Neural cell (in vitro differentiated cells): Measurements from ENCODE around the gene CBFA2T2. TPM values are rescaled to one million over a fixed set of nuclear protein-coding genes. Genes with fewer than 3 reads are reported as not detected.
"Not testable (repeated sequence)": the region's sequence is repeated elsewhere in the genome, so short reads cannot be mapped to it uniquely, and the experiment has no call there.

Experiments used
- H2AFZ ChIP-seq: fragments of 200-600, 300-800 bp; sonication (generic), shearing (Covaris generic); 2 replicates; pipeline ENCODE4 v1.6.0; 2014; ENCODE audit warnings: low read depth, mild to moderate bottlenecking, antibody characterized with exemption, low read length, moderate library complexity
- H3F3A ChIP-seq: fragments of 200-600 bp; shearing (Covaris generic); 2 replicates; pipeline ENCODE4 v1.6.1; 2016; ENCODE audit warnings: mild to moderate bottlenecking, moderate library complexity, mixed read lengths, antibody characterized with exemption, low read length; ENCODE audit not compliant: insufficient read depth, poor library complexity, severe bottlenecking
- H3K27ac ChIP-seq: fragments of 200-600, 300-800 bp; sonication (generic), shearing (Covaris generic); 2 replicates; pipeline ENCODE4 v1.5.1; 2014; ENCODE audit warnings: mild to moderate bottlenecking, low read length, moderate library complexity
- H3K27me3 ChIP-seq: fragments of 300-800, 200-600 bp; sonication (generic), shearing (Covaris generic); 2 replicates; pipeline ENCODE4 v1.6.0; 2014; ENCODE audit warnings: mild to moderate bottlenecking, low read depth, low read length, moderate library complexity; ENCODE audit not compliant: insufficient read depth
- H3K36me3 ChIP-seq: fragments of 300-800, 200-600 bp; sonication (generic), shearing (Covaris generic); 2 replicates; pipeline ENCODE4 v1.5.1; 2014; ENCODE audit warnings: mild to moderate bottlenecking, antibody characterized with exemption, low read length, moderate library complexity; ENCODE audit not compliant: insufficient read depth
- H3K4me2 ChIP-seq: fragments of 300-800, 200-600 bp; sonication (generic), shearing (Covaris generic); 2 replicates; pipeline ENCODE4 v1.6.0; 2014; ENCODE audit warnings: mild to moderate bottlenecking, low read length
- H3K4me3 ChIP-seq: fragments of 300-800, 200-600 bp; sonication (generic), shearing (Covaris generic); 2 replicates; pipeline ENCODE4 v1.5.1; 2014; ENCODE audit warnings: mild to moderate bottlenecking, low read length, moderate library complexity
- H3K79me2 ChIP-seq: fragments of 200-600 bp; shearing (Covaris generic); replicated peaks from 2 replicates; pipeline ENCODE4 v1.6.0; 2014; ENCODE audit warnings: mild to moderate bottlenecking, low read length, moderate library complexity; ENCODE audit not compliant: insufficient read depth
- H3K9ac ChIP-seq: fragments of 300-800, 200-600 bp; sonication (generic), shearing (Covaris generic); 2 replicates; pipeline ENCODE4 v1.6.1; 2016; ENCODE audit warnings: mild to moderate bottlenecking, low read length, mixed read lengths
- H3K9me2 ChIP-seq: fragments of 200-600 bp; shearing (Covaris generic); 2 replicates; pipeline ENCODE4 v1.6.1; 2016; ENCODE audit warnings: mild to moderate bottlenecking, low read length, mixed read lengths; ENCODE audit not compliant: insufficient read depth
- H3K9me3 ChIP-seq: fragments of 200-600, 300-800 bp; sonication (generic), shearing (Covaris generic); 2 replicates; pipeline ENCODE4 v1.6.1; 2016; ENCODE audit warnings: mild to moderate bottlenecking, mixed run types, low read length, moderate library complexity, mixed read lengths
- H4K20me1 ChIP-seq: fragments of 200-600 bp; shearing (Covaris generic); 2 replicates; pipeline ENCODE4 v1.6.1; 2016; ENCODE audit warnings: mild to moderate bottlenecking, mixed run types; ENCODE audit not compliant: insufficient read depth
- CTCF ChIP-seq: fragments of 450-650 bp; IDR thresholded peaks from 2 replicates; pipeline ENCODE4 v1.5.1; 2014; ENCODE audit warnings: antibody characterized with exemption, mild to moderate bottlenecking, moderate library complexity; ENCODE audit not compliant: poor library complexity, severe bottlenecking
- EP300 ChIP-seq: fragments of 450-650 bp; conservative IDR thresholded peaks from 2 replicates; pipeline ENCODE4 v1.6.1; 2014; ENCODE audit warnings: antibody characterized with exemption, mild to moderate bottlenecking, moderate library complexity; ENCODE audit not compliant: poor library complexity, severe bottlenecking
- EZH2 ChIP-seq: fragments of 200-600, 300-800 bp; shearing (Covaris generic), sonication (generic); IDR thresholded peaks from 2 replicates; pipeline ENCODE4 v1.6.1; 2014; ENCODE audit warnings: antibody characterized with exemption, low read length, borderline replicate concordance, mild to moderate bottlenecking; ENCODE audit not compliant: insufficient read depth, poor library complexity, severe bottlenecking
- MXI1 ChIP-seq: fragments of 450-650 bp; conservative IDR thresholded peaks from 2 replicates; pipeline ENCODE4 v1.6.1; 2014; ENCODE audit warnings: antibody characterized with exemption, mild to moderate bottlenecking; ENCODE audit not compliant: poor library complexity, severe bottlenecking
- POLR2AphosphoS5 ChIP-seq: IDR thresholded peaks from 2 replicates; pipeline ENCODE4 v1.6.1; 2012
- RAD21 ChIP-seq: fragments of 450-650 bp; conservative IDR thresholded peaks from 2 replicates; pipeline ENCODE4 v1.6.1; 2014; ENCODE audit warnings: antibody characterized with exemption, mild to moderate bottlenecking, moderate library complexity
- REST ChIP-seq: IDR thresholded peaks from 2 replicates; pipeline ENCODE4 v1.6.1; 2012; ENCODE audit warnings: borderline replicate concordance
- SMC3 ChIP-seq: fragments of 450-650 bp; conservative IDR thresholded peaks from 2 replicates; pipeline ENCODE4 v1.6.1; 2014; ENCODE audit warnings: antibody characterized with exemption, mild to moderate bottlenecking, moderate library complexity; ENCODE audit not compliant: poor library complexity
- TAF1 ChIP-seq: IDR thresholded peaks from 2 replicates; pipeline ENCODE4 v1.6.1; 2012; ENCODE audit warnings: low read depth
- polyA plus RNA-seq: library from polyadenylated mRNA; depleted of rRNA; stranded (reverse); fragments of >200 nt; gene quantifications from 2 replicates; pipeline ENCODE4 v1.2.3, GENCODE V29; 2014

CBFA2T2 gene
- polyA plus RNA-seq, 1 donor from 2014 or later = 15.9 TPM

GRCh38 chr20:33646959-33647602 is 157.2 kb downstream of the CBFA2T2 start:
- H3F3A ChIP-seq, H3K9me3 ChIP-seq, H4K20me1 ChIP-seq, H3K79me2 ChIP-seq, H3K36me3 ChIP-seq, H3K9me2 ChIP-seq, H2AFZ ChIP-seq, H3K4me2 ChIP-seq, H3K27ac ChIP-seq, H3K27me3 ChIP-seq, H3K9ac ChIP-seq, H3K4me3 ChIP-seq: not testable (repeated sequence)

GRCh38 chr20:33647603-33648395 is 157.9 kb downstream of the CBFA2T2 start:
- Histone ChIP-seq H3K4me3 (no peak overlapping the region), H3K4me2 (no peak overlapping the region), H3K36me3 (peaks cover 6% of the 10 kb centered on the region)

More at GRCh38 chr20:33647603-33648395, 157.9 kb downstream of the CBFA2T2 start:
- H3K27ac ChIP-seq = no peak overlapping the region
- H3K27me3 ChIP-seq = no peaks in the 10 kb centered on the region
- no peak overlapping the region for H3K9ac ChIP-seq
- TF ChIP-seq REST (no peak), POLR2AphosphoS5 (no peak), EP300 (no peak), CTCF (no peak), TAF1 (no peak), SMC3 (no peak), MXI1 (no peak), EZH2 (no peak), RAD21 (no peak)
- H2AFZ ChIP-seq = no peak overlapping the region
- H3K9me3 ChIP-seq = no peaks in the 10 kb centered on the region
- H3K9me2 ChIP-seq = no peaks in the 10 kb centered on the region
- H4K20me1 ChIP-seq = no peaks in the 10 kb centered on the region
- H3F3A ChIP-seq = no peaks in the 10 kb centered on the region
- no peaks in the 10 kb centered on the region for H3K79me2 ChIP-seq
